AG08396 (cell line): ENCODE results near the gene NELL1.

ENCODE experiments used
- DNase-seq: peaks from one replicate; pipeline ENCODE4 v3.0.0; 2012; ENCODE audit warnings: low spot score, mixed read lengths

Gene NELL1

DNA sequence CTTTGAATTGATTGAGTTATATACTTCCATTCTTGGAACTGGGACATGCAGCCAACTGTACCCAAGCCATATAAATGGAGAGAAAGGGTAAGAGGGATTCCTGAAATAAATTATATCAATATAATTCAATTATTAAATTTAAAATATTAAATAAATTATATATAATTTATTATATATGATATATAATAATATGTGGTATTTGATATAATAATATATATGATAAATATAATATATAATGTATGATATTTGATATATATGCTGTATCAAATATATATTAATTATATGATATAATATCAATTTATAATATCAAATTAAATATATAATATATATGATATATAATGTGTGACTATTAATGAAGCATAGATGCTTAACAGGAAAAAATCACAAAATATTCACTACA, 677.0 kb downstream of the NELL1 start:
- no peak for DNase-seq

DNA sequence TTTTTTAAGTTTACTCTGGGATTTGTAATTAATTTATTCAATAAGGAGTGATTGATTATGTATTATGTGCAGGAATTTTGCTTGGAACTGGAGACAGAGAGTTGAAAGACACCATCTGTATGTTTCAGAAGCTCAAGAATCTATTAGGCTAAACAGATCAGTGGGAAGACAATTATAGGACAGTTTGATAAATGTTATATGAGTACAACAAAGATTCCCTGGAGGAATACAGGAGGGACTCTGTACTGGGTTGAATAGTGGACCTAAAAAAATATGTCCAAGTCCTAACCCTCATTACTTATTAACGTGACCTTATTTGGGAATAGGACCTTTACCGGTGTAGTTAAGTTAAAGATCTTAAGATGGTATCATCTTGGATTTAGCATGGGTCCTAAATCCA, 681.2 kb downstream of the NELL1 start:
- no peak for DNase-seq

DNA sequence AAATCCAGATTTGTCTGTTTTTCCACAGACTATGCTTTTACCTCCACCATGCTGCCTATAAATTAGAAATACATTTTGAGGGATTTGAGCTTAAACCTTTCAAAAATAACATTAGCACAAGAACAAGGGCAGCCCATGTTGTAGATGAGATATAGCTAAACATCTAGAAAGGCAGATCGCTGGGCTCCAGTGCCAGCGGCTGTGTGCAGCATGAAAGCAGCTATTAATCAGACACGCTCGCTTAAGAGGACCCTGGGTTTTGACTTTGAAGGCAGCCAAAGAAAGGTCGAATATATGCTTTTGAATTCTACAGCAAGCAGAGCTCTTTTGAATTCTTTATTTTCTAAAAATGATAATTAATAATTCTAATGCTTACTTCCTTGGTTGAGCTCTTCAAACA, 684.0 kb downstream of the NELL1 start:
- no peak for DNase-seq

DNA sequence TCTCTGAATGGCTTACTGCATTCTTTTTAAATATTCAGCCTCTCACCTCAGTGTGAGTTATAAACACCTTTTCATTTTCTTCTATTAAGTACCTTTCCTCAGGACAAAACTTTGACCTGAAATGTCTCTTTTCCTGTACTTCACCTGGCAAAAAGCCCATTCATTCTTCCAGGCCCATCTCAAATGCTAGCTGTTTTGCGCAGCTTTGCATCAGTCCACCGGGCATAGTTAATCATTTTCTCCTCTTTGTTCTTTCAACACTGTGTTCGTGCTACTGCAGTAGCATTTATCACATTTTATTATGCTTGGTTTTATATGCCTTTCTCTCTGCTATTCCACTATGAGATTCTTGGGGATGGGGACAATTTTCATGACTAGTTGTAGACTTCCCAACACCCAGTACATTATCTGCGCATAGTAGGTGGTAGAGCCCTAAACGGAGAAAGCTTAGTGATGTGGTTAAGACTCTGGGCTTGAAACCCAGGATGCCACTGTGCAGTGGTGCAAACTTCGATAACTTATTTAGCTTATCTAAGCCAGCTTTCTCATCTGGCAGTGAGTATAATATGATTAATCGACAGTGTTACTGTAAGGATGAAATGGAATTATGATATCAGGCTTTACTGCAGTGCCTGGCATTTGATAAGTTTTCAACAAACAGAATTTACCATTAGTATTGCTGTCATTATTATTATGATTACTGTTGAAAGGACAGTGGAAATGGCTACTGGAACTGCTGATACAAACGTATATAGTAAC, 695.7 kb downstream of the NELL1 start:
- no peak for DNase-seq

DNA sequence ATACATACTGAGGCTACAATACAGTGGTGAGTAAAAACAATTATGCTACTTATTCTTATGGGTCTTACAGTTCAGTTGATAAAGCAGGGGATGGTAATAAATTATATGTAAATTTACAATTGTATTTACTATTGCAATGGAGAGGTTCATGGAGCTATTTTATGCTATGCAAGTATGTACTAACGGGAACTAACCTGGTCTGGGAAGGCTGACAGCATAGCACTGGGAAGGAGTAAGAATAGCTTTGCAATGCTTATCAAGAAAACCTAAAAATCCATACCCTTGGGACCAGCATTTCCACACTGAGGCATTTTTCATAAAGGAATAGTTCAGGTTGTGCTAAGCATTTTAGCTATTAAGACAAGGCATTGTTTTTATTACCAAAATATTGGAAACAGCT, 700.6 kb downstream of the NELL1 start:
- no peak for DNase-seq

DNA sequence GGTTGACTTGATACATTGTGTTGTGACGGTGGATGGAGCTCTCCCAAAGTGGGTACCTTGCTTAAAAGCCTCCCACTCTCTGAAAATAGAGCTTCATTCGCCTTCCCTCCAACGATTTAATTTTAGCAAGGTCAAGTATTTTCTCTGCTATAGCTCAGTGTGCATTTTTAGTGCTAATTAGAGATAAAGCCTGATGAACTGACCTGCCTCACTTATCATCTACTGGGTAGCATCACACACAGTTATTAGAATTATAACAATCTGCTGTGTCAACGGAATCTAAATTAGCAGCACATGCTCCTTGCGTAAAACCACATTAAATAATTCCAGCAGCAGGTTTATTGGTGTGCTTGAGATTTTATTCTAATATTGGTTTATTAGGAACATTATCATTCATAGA, 701.7 kb downstream of the NELL1 start:
- DNase-seq = no peak

DNA sequence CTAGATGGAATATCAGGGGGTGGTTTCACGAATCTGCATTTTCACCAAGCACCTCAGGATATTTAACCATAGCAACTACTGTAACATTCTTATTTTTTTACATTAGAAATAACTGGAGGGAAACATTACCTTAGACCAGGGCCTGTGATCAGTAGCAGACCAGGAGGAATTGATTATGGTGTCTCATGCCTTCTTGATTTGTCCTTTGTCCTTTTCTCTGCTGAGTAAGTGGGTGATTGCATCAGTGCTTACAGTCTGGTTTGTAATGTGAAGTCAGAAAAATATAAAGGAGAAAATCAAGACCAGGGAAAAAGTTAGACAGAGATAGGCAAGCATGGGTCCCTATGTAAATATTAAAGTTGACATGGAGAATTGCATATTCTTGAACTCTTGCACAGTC, 703.3 kb downstream of the NELL1 start:
- no peak for DNase-seq

DNA sequence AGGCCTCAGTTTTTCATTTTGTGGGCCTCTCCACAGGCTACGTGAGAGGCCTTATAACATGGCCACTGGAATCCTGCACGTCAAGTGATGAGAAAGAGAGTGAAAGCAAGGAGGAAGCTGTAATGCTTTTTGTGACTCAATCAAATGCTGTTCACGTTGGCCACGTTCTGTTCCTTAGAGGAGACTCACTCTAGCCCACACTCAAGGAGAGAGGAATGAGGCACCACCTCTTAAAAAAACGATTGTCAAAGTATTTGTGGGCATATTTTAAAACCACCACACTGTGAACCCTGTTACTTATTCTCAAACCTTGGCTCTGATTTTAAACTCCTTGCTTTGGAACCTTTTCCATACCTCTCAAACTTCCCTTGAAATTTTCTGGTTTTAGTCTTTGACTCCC, 705.0 kb downstream of the NELL1 start:
- DNase-seq = no peak

DNA sequence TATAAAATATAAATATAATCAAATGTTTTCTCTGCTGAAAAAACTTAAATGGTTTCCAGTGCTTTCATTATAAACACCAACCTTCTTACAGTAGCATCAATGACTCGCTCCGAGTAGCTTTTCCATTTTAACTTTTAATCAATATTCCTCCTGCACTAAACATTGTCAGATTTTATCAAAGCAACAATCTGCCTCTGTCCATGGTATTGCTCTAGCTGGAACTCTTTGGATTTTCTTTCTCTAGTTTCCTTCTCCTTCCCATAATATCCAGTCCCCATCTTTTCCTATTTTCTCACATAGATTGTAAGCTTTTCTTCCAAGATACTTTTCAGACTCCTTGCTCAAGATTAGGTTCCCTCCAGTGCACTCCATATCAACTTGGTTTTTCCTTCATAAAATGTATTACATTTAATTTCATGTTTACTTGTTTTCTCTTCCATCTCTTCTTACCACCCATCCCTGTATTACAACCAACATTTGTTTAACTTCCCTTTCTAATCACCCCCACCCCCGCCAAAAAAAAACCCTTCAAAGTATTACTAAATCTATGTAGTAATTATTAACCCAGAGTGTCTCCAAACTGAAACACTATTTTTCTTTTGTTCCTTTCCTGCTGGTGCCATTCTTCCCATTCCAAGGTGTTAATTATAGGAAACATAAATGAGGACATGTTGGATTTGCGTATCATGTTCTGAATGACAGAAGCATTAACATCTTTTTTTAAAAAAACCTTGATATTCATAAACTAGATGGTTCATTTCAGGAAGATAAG, 716.5 kb downstream of the NELL1 start:
- DNase-seq = no peak

DNA sequence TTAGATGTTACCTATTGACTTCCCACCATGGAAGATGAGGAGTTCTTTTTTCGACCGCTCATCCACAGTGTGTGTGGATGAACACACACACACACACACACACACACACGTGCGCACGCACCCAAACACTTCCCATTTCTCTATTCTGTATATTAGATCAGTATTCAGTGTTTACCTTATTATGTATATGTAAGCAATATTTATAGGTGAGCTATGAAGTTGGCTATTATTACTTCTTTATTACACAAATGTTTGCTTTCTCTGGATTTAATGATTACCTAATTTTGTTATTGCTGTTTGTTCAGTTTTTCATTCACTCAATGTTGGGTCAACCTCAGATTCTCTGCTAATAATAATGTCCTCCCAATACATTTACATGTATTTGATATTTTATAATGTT, 721.0 kb downstream of the NELL1 start:
- no peak for DNase-seq

DNA sequence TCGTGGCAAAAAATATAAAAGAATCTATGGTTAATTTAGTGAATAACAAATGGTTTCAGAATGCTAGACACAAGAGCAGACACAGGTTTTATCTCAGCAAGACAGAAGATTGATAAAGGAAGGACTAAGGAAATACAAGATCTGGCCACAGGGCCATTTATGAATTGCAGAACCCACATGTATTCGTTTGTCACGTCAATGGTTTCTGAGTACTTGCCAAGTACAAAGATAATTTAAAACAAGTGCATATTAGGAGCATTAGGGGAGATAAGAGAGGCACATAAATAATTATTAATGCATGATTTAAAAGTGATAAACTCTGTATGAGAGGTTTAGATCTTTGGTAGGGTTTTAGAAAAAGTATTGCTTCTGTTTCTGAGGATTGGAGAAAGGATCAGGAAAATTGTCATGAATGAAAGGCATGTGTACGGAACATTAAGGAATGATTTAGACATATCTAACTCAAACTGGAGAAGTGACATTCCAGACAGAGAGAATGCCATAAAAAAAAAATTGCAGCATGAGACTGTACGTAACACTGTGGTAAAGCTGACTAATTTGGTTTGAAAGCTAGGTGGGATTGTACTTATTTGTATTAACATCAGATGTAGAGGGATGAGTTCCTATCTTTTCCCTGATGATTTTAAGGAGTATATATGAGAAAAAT, 727.1 kb downstream of the NELL1 start:
- no peak for DNase-seq

DNA sequence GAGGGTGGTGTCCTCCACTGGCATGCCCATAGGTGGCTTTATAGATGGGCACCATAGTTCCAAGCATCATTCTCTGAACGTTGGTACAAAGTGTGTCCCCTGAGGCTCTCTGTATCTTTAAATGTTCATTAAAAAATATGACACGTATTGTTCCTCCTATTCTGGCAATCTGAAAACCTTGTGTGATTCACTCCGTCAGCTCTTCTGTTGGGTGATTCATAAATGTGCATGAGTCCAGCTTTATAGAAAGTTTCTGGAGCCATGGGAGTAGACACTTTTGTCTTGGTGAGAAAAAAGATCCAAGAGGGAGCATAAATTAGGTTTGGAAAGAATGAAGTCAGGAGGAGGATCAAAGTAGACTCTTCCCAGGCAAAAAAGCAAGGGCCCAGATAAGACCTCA, 728.8 kb downstream of the NELL1 start:
- DNase-seq = no peak

DNA sequence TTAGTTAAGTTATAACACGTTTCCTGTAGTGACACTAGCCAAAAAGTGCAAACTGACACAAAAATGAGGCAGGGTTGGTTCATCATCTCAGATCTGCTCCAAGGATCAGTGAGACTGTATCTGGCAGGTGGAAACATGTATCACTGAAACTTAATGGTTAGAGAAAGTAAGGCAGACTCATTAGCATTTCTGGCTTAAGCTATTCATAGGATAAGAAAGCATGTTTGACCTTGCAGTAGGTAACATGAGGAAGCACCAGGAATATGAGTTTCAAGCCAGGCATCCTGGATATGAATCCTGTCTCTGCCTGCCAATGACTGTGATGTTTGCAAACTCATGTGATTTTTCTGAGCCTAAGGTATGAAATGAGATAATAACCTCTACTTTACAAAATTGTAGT, 732.1 kb downstream of the NELL1 start:
- DNase-seq = no peak

DNA sequence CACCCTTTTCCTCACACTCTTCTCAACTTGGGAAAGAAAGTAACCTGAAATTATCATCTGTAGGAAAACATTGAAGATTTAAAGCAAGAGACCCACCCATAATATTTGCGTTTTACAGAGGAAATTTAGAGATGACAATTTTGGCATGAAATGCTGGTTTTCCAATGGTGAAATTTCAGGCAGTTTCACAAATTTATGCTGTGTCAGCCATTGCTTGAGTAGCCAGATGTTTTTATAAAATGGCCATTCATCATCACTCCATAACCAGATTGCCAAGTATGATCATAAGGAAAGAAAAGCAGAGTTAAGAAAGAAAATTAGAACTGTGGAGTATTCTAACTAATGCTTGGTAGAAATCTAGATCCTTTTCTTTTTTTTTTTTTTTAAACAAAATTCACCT, 732.9 kb downstream of the NELL1 start:
- DNase-seq = no peak

DNA sequence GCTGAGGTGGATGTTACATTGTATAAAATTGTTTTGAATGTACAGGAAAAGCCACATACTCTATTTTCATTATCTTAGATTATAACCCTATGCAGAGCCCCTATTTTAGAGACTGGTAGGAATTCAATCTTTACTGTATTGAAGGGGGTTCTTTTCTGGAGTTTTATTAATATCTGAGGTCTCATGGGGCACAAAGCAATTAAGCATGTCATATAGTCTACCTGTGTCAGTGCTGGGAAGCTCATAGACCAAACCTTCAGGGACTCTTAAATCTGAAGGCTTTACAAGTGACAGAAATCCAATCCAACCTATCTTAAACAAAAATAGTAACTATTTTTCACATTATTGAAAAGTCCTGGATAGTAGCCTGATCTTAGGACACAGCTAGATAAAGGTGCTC, 733.7 kb downstream of the NELL1 start:
- DNase-seq = no peak

DNA sequence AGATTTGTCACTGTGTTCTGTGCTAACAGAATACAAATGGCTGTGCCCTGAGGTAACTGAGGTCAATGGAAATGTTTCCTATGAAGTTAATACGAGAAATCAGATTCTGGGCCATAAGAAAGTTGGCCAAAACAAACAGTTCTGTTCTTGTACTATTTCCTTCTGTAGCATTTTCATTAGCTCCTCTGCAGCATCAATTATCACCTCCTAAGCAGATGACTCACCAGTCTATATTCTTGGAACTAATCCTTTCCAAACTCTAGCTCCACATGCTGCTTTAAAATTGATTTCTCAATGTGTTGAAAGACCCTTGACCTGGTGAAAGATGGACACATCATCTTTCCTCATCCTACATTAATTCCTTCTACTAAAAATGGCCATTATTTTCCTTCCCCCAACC, 736.0 kb downstream of the NELL1 start:
- no peak for DNase-seq

DNA sequence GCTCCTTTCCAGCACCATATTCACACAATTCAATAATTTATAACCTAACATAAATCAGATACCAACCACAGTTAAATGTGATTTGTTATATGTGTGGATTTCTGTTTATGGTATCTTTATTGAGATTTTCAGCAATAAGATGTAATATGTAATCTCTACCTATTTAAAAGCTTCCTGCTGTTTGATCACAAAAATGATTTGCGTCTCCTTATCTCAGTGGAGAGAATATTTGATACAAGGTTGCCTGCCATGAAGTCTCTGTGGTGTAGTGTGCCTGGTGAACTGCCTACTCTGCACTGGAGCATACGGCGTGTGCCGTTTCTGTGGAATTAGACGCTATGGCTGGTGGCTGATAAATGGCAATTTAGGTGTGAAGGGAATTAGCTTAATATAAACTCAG, 741.1 kb downstream of the NELL1 start:
- no peak for DNase-seq

DNA sequence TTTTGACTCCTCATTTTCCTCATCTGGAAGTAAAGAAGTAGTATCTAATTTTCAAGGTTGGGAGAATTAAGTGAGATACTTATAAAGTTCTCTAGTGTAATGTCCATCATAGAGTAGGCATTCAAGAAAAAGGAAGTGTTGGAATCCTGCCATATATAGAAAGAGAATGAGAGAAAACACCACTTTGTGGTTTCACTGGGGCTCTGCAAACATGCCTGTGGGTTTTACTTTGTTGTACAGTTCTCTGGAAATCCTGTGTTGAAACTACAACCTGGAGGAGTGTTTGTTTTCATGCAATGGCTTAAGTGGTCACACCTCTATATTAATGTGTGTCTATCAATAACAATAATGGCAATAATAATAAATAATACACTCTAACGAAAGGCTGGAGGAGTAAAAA, 741.7 kb downstream of the NELL1 start:
- DNase-seq = no peak

DNA sequence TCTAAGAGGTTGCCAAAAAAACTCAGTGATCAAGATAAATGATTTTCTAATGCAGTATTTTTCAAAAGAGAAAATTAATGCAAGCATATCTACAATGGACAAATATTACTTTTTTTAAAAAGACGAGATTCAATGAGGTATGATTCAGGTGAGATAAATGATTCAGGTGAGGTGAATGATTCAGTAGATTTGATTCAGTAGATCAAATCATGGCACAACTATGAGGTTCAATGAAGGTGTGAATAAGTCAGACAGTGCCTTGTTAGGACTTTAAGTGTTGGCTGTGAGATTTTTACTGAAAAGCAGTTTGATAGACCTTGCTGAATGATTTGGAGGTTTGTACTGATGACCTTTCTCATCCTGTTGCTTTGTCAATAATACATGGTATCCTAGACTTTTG, 742.2 kb downstream of the NELL1 start:
- no peak for DNase-seq

DNA sequence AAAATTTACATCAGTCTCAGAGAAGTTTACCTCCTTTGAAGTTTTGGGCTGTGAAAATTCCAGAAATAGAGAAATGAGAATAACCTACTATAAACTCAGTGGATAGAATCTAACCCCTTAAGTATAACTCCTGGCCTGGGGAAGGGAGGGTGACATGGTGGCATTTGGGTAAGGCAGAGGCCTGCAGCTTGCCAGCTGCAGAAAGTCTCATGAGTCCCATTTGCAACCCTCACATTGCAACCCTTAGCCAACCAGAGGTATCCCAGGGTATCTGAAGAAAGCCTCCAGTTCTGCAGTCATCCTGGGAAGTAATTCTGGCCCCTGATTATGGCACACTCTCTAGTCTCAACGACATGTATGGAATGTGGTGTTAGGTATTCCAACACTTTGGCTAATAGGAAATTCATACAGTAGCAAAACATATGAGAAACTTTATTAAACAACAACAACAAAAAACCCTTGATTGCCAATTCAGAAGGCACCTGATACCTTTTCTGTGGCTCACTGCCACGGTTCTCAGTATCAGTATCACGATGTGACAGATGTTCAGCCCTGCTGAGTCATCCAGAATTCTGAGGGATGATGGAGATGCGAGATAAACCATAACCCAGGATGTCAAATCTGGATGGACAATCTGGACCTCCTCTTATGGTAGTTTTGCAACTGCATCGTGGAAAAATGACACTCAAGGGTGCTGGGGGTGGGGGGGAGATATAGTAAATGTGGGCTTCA, 743.4 kb downstream of the NELL1 start:
- DNase-seq = no peak

DNA sequence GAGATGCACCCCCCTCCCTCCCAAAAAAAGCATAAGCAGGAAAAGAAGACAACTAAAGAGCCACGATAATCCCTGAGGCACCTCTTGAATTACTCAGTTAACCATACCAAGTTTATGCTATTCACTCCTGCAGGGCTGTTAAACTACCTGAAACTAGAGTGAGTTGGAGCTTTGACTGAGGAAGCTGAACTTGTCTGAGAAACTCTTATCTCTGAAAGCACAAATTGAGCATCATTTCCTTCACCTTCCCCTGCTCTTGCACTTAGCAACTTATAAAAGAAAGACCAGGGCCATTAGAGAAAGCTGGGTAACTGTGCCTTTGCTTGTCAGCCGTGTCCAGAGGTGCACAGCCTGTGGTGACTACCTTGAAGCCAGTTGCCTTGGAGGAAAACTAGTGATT, 745.6 kb downstream of the NELL1 start:
- DNase-seq = no peak

DNA sequence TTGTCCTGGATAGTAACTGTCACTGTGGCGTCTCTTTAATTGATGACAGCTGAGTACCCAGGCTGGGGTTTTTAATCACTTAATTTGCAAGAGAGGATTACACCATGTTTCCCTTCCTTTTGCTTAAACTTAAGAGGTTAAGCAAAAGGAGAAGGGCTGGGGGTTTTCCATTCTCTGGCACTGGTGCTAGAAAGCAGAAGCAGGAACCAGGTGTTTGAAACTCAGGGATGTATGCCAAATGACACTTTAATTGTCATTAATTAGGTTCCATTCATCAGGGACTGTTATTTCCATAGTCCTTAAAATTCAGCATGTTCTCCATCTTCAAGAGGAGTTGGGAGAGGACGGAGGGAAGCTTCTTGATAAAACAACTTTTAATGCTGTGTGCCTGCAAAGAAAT, 746.2 kb downstream of the NELL1 start:
- no peak for DNase-seq
